Midbrain (tissue), 1 donor: ENCODE data around the gene OTC.

Source experiments
- DNase-seq: peaks from one replicate; lab custom pipeline; 2025; lab: John Stamatoyannopoulos, UW

Gene OTC

DNA sequence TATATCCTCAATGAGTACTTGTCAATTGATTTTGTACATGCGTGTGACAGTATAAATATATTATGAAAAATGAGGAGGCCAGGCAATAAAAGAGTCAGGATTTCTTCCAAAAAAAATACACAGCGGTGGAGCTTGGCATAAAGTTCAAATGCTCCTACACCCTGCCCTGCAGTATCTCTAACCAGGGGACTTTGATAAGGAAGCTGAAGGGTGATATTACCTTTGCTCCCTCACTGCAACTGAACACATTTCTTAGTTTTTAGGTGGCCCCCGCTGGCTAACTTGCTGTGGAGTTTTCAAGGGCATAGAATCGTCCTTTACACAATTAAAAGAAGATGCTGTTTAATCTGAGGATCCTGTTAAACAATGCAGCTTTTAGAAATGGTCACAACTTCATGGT is at the start of gene OTC:
Gene OTC (plus strand): TSS at position 243 of the 400 bp plus-strand sequence. CDS start 93 bp downstream, at position 336.
- DNase-seq = no peak

DNA sequence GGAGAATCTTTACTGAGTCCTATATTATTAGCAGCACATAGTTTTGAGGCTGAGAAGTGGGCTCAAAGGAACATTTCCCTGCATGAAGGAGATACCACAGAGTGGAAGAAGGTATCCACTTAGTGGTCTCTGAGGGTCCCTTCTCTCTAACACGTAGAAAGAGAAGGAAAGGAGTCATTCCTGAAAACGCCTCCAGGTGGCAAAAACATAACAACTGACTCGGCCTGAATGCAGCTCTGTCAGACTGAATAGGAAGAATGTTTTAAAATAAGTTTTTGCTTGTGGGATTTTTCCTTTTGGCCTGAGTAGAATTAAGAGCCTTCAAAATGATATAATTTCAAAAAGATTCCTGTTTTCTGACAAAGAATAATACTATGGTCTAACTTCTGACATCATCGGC is 48.4 kb upstream of the OTC start:
- no peak for DNase-seq

DNA sequence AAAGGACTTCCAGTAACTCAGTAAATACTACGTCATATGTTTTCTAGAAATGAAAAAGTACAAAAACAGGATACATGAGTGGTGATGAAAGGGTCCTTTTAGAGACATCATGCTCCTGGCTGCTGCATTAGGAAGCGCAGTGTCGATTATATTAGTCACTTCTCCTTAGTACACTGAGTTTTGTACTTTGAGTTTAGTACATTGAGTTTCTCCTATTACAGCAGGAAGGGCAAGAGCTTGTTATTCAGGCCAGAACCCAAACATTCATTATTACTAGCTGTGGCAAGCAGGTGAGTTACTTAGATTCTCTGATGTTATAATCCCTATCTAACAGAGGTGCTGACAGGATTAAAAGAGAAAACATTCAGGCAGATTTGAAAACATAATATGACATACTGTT is 46.4 kb upstream of the OTC start:
- DNase-seq = no peak

DNA sequence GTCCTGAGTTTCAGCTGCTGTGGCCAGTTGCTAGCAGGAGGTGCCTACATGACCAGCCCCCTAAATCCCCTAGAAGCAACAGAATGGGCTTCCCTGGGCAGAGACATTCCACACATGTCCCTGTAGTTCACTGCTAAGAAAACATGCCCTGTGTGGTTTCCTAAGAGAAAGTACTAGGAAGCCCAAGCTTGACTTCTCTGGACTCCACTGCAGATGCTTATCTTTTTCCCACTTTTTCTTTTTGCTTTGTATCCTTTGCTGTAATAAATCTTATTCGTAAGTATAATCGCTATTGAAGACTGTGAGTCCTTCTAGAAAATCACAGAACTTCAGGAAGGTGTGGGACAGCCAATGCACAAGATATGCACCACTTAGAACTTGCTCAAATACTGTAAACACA is 40.7 kb upstream of the OTC start:
- no peak for DNase-seq

DNA sequence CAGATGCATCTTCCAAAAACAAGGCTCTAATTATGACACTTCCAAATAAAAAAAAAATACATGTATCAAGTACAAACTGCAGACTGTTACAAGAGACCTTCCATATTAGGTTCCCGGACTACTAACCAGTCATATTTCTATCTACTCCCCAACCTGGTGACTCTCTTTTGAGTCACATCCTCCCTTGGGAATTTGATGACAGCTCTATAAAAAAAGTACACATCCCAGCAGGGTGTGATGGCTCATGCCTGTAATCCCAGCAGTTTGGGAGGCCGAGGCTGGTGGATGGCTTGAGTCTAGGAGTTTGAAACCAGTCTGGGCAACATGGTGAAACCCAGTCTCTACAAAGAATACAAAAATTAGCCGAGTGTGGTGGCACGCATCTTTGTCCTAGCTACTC is 40.0 kb upstream of the OTC start:
- no peak for DNase-seq

DNA sequence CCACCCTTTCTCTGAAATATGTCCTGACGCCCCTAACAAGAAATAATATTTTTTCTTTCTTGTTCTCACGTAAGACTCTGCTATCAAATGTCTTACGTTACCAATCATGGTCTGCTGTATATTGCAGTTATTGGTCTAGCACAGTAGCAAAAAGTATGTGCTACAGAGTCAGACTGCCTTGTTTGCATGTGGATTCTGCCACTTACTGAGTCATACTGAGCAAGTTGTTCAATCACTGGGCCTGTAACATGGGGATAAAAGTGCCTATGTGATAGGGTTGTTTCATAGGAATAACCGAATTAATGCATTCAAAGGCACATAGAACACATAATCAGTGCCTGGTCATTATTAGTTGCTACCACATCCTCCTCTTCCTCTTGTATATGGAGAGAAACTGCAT is 39.2 kb upstream of the OTC start:
- no peak for DNase-seq

DNA sequence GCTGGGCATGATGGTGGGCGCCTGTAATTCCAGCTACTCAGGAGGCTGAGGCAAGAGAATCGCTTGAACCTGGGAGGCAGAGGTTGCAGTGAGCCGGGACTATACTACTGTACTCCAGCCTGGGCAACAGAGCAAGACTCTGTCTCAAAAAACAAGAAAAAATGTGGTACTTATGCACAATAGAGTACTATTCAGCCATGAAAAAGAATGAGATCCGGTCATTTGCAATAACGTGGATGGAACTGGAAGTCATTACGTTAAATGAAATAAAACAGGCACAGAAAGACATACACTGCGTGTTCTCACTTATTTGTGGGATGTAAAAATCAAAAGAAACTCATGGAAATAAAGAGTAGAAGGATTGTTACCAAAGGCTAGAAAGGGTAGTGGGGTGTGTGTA is 37.2 kb upstream of the OTC start:
- DNase-seq = no peak

DNA sequence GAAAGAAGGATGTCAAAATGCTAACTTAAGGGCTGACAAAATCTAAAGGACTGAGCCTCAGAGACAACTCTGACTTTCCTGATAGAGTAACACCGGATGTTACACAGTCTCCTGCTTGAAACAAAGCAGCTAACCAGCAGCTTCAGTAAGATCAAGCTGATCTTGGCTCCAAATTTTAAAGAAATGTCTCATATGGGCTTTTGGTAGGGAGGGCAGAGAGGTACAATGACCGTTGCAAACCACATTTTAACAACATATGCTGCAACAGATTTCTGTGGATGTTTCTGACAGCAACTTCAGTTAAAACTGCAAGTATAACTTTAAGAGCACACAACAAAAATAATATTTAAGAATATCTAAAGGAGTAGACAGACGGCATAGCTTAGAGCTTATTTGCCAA is 34.2 kb upstream of the OTC start:
- DNase-seq = no peak

DNA sequence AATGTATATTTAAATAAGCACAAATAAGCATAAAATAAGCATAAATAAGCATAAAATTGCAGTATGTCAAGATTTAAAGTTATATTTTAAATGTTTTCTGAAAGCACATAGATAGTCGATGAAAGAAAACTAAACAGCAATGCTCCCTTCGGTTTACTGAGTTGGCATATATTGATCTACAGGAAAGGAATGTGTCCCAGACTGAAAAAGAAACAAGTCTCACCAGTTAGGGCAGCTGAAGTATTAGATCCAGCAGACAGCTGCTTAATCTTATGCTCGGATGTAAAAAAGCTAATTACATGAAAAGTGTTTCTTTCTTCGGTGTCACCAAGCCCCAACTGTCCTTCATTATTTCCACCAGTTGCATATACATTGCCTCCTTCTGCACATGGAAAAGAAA is 33.8 kb upstream of the OTC start:
- DNase-seq = no peak

DNA sequence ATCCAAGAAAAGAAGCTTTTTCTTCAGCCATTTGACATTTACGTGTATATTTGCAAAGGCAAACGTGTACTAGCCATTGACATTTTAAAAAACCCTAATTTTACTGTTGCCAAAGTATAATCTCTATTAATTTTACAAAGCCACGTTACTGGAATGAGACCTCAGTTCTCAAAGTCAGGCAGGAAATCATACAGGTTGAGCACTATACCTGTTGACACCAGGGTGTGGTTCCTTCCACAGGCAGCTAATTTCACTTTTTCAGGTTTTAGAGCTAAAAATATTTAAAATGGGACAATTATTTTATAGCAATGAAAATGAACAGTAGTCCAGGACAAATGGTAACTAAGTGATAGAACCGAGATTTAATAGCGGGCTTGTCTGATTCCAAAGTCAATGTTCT is 31.6 kb upstream of the OTC start:
- no peak for DNase-seq

DNA sequence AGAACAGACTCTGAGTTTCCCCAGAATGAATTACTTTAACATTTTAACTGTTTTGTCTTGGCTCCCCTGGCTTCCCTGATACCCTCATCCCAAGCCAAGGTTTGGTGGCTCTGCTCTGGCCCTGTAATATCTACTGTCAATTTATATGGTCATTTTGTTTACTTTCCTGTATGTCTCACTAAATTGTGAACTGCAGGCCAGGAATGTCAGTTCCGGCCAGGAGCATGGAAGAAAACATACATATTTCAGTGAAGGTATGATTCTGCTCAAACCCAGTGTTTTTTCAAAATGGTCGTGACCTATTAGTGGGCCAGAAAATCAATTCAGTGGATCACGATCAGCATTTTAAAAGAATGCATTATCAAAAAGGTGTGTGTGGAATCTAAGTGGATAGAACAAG is 26.3 kb upstream of the OTC start:
- no peak for DNase-seq

DNA sequence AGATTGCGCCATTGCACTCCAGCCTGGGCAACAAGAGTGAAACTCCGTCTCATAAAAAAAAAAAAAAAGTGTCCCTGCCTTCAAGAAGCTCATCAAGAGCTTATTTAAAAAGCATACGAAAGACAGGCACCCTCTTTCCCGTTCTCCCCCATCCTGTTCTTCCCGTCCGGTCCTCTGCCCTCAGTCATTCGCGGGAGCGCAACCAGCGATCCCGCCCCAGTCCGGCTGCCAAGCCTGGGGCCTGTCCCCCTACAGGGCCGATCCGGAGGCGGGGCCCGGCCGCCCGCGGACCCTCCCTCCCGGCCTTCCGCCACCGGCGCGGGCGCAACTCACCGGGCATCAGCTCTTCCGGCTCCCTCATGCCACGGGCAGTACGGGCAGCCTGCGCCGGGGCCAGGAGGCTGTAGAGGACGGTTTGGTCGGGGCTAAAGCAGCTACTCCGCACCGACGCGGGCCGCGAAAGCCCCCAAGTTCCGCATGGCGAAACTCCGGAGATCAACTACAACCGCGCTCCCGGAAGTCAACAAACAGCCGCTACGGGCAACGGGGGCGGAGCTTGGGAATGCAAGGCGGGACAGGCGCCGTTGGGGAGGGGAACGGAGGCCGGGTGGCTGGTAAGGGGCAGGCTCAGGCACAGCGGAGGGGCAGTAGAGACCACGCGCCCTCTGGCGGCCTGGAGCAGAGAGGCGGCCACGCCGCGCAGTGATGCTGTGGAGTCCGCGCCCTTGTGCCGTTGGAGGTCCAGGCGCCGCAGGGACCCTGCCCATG is 25.2 kb upstream of the OTC start, which contains the start of gene RPGR:
Gene RPGR (minus strand): TSS at position 503 of the 768 bp plus-strand sequence. CDS start 142 bp downstream, at position 361.
- peak; percentile 90 for DNase-seq

DNA sequence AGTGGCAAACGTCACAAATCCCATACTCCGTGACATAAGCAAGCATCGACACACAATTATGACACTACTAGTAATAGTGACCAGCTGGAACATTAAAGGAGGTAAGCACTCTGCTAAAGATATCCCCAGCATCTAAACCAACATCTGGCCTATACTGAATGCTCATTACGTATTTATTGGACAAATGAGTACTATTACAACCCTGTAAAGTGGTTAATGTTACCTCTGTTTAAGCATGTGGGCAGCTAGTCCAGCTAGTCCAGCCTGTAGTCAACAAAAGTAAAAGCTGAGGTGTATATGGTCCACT is 24.7 kb upstream of the OTC start:
- no peak for DNase-seq

DNA sequence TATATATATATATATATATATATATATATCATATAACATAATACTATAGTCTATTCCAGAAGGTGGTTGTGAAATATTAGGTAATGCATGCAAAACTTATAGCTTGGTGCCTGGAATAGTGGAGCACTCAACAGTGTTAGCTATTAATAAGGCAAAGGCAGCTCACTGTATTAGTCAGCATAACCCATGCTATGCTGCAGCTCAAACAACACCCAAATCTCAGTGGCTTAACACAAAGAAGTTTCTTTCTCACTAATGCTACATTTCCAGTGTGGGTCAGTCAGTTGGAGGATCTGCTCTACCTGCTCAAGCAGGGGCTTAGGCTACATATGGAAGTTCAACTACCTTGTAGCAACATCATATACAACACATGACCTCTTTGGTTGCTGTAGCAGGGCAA is 19.9 kb upstream of the OTC start:
- no peak for DNase-seq

DNA sequence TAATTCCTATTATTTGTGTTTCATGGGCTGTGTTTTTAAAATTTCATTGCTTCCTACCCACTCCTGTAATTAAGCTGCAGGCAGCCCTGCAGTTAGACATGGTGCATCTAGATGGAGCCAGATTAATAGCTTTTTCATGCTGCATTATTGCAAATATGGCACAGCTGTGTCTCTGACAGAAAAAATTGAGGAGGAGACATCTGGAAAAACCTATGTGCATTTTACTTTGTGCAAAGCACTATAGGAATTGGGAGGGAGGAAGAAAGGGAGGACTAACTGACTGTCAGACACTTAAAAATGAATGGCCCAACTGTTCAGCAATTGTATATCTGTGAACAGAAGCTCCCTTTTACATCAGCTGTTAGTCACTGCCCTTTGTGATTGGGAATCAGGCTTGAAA is 17.0 kb upstream of the OTC start:
- DNase-seq = peak; percentile 24

DNA sequence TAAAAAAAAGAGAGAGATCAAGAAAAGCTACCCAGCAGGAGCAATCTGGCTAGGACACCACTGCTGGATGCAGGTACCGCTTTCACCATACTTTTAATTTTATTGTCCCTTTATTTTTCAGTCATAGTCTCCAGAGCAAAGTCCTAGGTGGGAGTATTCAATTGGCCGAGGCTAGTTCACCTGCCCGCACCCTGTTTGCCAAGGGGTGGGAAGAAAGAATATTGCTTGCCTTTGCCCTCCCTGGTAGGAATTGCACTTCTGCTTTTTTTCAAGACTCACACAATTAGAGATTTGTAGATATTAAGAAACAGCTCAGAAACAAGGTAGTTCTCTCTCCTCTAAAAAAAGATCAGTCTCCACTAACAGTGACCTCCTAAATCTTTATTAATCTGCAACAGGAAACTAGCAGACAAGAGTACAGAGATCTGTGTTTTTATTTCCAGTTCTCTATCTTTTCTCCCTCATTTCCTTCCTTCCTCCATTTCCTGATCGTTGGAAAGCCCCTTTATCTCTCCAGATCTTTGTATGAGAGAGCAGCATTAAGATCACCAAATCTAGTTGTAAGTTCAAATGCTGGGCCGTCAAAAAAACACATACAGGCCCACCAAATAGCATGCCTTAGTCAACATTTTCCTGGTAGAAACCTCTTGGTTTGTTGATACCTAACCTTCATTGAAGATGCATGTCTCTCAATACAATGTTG is 15.7 kb upstream of the OTC start:
- DNase-seq = no peak

DNA sequence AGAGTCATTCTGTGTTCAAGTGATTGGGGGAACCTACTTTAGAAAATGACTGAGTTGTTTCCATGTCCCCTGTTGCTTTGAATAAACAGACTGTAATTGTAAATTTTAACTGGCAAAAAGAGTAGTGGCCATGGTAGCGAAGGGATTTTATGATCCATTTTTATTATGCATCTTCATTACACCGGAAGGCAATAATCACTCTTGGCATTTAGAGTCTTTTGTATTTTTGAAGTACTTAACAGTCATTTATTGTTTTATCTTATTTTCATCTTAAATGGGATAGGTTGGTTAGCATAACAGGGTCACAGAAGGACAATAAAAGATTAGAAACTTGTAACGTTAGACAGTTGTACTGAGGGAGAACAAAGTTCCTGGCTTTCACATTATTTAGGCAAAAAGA is 11.0 kb upstream of the OTC start:
- no peak for DNase-seq

DNA sequence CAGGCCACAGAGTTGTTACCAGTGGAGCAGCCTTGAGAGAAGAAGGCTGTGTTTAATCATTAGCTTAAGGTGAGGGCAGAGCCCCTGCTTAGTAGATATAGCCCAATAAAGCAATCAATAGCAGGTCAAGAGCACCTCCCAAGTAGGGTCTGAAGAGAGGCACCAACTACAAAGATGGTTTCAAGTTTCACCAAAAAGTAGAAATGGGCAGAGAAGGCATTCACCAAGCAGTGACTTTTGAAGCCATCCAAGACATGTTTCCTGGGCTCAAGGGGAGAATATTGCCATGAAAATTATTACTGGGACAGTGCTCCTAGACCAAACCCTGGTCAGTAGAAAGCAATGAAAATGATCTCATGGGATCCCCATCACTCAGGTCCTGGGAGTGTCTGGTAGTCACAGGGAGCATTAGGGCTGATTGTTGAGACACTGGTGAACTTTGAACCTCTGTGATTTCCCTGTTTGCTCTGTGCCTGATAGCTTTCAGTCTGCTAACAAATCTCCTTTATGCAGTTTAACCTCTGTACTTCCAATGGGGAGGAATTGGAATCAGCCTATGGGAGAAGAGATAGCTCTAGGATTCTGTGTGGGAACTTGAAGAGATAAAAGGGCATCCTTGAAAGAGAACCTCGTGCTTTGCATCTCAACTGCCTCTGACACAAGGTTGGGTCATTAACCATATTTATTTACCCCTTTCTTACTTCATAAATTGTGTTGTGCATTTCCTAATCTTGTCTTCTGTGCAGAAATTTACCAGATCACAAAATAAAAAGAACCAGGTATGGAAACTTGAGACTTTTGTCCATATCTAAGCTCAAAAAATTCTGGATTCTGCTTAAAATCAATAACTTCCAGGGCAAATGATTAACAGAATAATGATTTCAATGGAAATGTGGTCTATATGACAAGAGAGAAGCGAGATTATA is 9.3 kb upstream of the OTC start:
- DNase-seq = no peak

DNA sequence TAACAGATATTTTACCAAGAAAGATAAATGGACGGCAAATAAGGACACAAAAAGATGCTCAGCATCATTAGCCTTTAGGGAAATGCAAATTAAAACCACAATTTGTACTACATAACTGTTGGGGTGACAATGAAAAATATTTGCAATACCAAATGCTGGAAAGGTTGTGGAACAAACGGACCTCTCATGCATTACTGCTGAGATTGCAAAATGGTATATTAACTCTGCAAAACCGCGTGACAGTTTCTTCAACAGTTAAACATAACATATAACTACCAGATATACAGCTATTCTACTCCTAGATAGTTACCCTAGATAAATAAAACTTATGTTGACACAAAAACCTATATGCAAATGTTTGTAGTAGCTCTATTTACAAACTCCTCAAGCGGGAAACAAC is 6.3 kb upstream of the OTC start:
- DNase-seq = no peak

DNA sequence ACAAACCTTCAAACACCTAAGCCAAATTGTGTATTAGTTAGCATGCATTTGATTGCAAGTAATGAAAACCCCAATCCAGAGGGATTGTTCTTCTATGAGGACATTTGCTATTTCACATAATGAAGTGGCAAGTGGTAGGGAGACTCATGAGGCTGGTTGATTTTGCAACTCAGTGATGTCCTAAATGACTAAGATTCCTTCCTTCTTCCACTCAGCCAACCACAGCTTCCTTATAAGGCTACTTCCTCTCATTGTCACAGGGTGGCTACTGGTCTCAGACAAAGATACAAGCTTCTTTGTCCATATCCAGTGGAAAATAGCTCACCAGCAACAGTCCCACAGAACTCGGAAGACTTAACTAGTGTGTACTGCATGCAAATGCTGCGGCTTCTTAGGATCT is 5.3 kb upstream of the OTC start:
- no peak for DNase-seq

DNA sequence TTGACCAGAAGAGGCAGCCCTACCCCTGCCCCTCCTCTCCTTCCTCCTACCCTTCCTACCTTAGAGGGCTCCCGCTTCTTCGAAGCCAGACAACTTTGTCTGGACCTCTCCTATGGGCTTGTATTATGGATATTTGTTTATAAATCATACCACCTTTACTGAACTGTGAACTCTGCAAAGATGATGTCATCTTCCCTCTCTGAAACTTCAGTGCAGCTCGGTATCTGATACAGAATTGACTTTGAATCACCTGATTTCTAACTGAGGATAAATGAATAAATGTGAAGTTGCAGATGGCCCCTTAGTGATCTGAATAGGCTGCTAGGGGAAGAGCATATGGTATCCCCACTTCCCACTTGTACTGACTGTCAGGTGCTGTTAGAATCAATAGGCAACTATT is 1.1 kb upstream of the OTC start:
- DNase-seq = no peak

DNA sequence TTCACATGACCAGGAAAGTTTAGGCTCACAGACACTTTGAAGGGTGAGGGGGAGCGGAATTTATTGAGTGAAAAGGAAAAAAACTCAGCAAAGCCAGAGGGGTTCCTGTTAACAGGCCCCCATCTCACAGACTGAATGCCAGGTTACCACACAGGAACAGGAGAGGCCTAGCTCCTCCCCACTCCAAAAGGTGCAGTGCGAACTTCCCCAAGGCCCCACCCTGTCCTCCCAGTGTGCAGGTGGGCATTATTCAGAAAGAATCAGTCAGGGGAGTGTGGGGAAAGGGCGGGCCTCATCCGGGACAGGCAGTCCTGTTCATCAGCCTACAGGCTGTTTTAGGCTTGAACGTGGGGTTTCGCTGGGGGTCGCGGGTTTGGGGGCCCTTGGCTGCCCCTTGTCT is 4.0 kb downstream of the OTC start:
- DNase-seq = no peak
